Ovary (tissue), 9 donors: Measurements from ENCODE around the gene DCX. TPM values are rescaled to one million over a fixed set of nuclear protein-coding genes. Genes with fewer than 3 reads are reported as not detected.
A peak's percentile ranks its signal among the peaks of the same experiment; 100 is the strongest.

Experiments used
- DNase-seq, 5 donors: peaks; one replicate each; pipeline ENCODE4 v3.0.0-alpha.2; 2019 to 2020
- H3K27ac ChIP-seq, 2 donors: fragments of 200-600 bp; one replicate each; pipeline versions ENCODE4 v1.5.1 to v1.8.0; 2019 to 2022
- H3K27me3 ChIP-seq: fragments of 200-600 bp; one replicate; pipeline ENCODE4 v1.8.0; 2022
- H3K36me3 ChIP-seq: fragments of 200-600 bp; sonication (generic); one replicate; pipeline ENCODE4 v1.5.1; 2019
- H3K4me1 ChIP-seq: one replicate; pipeline ENCODE4 v1.8.1; 2013; ENCODE audit warnings: mild to moderate bottlenecking, moderate library complexity; ENCODE audit not compliant: insufficient read depth
- H3K4me3 ChIP-seq: fragments of 200-600 bp; sonication (generic); one replicate; pipeline ENCODE4 v1.5.1; 2017
- H3K9me3 ChIP-seq, 2 donors: fragments of 200-600 bp in 1 of 2; sonication (generic) in 1 of 2; one replicate each; pipeline versions ENCODE4 v1.5.1 to v1.8.1; 2013 to 2019; ENCODE audit warnings: mild to moderate bottlenecking in 1 of 2, moderate library complexity in 1 of 2
- EP300 ChIP-seq: sonication (generic); formaldehyde crosslinking; IDR thresholded peaks from one replicate; pipeline ENCODE4 v1.6.1; 2017; ENCODE audit warnings: antibody characterized with exemption
- POLR2A ChIP-seq: fragments of 450-650 bp; IDR thresholded peaks from one replicate; pipeline ENCODE4 v1.6.1; 2017; ENCODE audit warnings: antibody characterized with exemption, mild to moderate bottlenecking, moderate library complexity
- WGBS, 3 donors: extraction: QIAGEN DNeasy Blood & Tissue Kit in 1 of 3; methylation state at CpG; one replicate each; pipeline versions ENCODE4 v1.1.5 to v1.1.7; 2013 to 2017; 5-methylcytosine and 5-hydroxymethylcytosine counted together
- intact Hi-C, 4 donors: fragments of 100-400 bp; cut with DNase I; formaldehyde crosslinking; loops; one replicate each; pipeline versions ENCODE4 v1.11.0 to v1.15.1; 2022 to 2023
- polyA plus RNA-seq, 2 donors: library from polyadenylated mRNA; stranded (reverse); fragments of 200-250 nt in 1 of 2; fragments of 350-450 nt in 1 of 2; fragmentation: Illumina TruSeq in 1 of 2; extraction: RNeasy Lipid Tissue Mini Kit (QIAGEN cat#74804) in 1 of 2; gene quantifications; one replicate each; pipeline ENCODE4 v1.2.3, GENCODE V29; 2013 to 2014
- total RNA-seq, 7 donors: library from RNA; depleted of rRNA in 2 of 7; stranded (reverse); fragments of >200 nt in 2 of 7; fragmentation: NEBNext Ultra II Directional in 3 of 7; extraction: Animal tissue kit (Norgen Biotek cat#: 25700) in 3 of 7; gene quantifications; one replicate each; pipeline versions ENCODE4 v1.1.0 to v1.2.4, GENCODE V29; 2016 to 2023
- TF ChIP-seq, protein P1 (sequence below), 3 donors: fragments of 450-650 bp in 2 of 3; fragments of 200-600 bp in 1 of 3; IDR thresholded peaks; one replicate each; pipeline versions ENCODE4 v1.5.1 to v1.8.0; 2016 to 2022; ENCODE audit warnings: antibody characterized with exemption in 3 of 3, mild to moderate bottlenecking in 1 of 3
- donor health status: DM: no; HTN: no; CAD: no; lungs with moderate emphysema.
- donor health status: DM: no; HTN: no; CAD: no.
- donor health status: Bipolar disorder and iron deficiency.
- donor health status: DM: yes; HTN: yes; CAD: no.
- donor health status: DM: no; HTN: no; CAD: no.
- donor health status: DM: yes; HTN: yes; CAD: no.

Gene DCX
- total and polyA plus RNA-seq, 9 donors: 0.02 to 0.22 (median 0.09) TPM; not detected in 3

DNA sequence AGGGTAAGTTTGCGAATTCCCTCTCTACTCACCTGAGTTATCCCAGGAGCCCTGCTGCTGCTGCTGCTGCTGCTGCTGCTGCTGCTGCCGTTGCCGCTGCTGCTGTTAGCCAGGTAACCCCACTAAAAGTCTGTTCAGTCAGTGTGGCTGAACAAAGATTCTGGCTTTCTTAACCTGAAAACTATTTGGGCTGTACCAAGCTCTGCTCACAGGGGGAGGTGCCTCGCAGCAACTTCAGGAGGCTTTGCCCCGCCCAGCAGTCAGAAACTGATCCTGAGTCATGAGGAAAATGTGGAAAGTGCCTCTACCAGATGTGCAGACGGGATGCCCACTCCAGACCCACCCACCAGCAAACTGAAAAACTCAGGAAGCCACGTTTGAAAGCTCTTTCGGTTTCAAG is 141.7 kb downstream of the DCX start, which contains the start of gene CAPN6:
TSS of gene CAPN6 (minus strand) at position 145 of the 400 bp plus-strand sequence. CDS start 6,547 bp downstream, outside the sequence.
- peak within 1 kb of the TSS; percentile 5 for H3K4me3 ChIP-seq
- intact Hi-C loops: no loop called here
- DNase-seq: peak; percentile 19 to 41 (median 28)
- H3K9me3 ChIP-seq: no peaks in the 10 kb centered on the region
- TF ChIP-seq EP300 (no peak), POLR2A (no peak)
- TF ChIP-seq, protein P1, sequence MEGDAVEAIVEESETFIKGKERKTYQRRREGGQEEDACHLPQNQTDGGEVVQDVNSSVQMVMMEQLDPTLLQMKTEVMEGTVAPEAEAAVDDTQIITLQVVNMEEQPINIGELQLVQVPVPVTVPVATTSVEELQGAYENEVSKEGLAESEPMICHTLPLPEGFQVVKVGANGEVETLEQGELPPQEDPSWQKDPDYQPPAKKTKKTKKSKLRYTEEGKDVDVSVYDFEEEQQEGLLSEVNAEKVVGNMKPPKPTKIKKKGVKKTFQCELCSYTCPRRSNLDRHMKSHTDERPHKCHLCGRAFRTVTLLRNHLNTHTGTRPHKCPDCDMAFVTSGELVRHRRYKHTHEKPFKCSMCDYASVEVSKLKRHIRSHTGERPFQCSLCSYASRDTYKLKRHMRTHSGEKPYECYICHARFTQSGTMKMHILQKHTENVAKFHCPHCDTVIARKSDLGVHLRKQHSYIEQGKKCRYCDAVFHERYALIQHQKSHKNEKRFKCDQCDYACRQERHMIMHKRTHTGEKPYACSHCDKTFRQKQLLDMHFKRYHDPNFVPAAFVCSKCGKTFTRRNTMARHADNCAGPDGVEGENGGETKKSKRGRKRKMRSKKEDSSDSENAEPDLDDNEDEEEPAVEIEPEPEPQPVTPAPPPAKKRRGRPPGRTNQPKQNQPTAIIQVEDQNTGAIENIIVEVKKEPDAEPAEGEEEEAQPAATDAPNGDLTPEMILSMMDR (IDR thresholded peaks at IDR 0.05): no peak
- no peak within 1 kb of the TSS for H3K27ac ChIP-seq
- 16 to 24% (median 21%) methylated on average over 8 of the region's 8 CpGs for WGBS, 3 donors
- H3K4me1 ChIP-seq: no peaks in the 10 kb centered on the region
- H3K36me3 ChIP-seq: no peaks in the 10 kb centered on the region
- no peaks in the 10 kb centered on the region for H3K27me3 ChIP-seq

DNA sequence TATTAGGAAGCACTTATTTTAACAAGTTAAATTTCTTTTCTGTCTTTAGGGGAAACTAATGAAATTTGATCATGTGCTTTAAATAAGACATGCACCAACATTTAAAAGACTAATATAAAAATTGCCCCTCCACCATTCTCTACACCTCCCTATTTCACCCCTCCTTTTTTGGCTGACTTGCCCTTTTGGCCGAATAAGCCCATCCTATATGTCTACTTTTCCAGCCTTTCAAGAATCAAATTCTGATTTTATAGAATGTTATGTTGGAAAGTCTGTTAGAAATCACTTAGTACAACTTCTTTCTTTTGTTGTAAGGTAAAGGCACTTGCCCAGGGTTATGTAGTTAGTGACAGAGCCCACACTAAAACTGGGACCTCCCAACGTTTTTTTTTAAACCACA is 143.5 kb downstream of the DCX start:
- Histone ChIP-seq H3K27ac (no peak overlapping the region), H3K27me3 (no peaks in the 10 kb centered on the region), H3K36me3 (no peaks in the 10 kb centered on the region), H3K4me1 (no peaks in the 10 kb centered on the region), H3K4me3 (no peak overlapping the region), H3K9me3 (no peaks in the 10 kb centered on the region)
- no peak for TF ChIP-seq POLR2A
- TF ChIP-seq, protein P1 (IDR thresholded peaks at IDR 0.05): no peak
- TF ChIP-seq EP300: no peak
- no peak for DNase-seq
- WGBS, 3 donors: 21 to 29% (median 29%) methylated on average over 2 of the region's 2 CpGs
- intact Hi-C loops: loop anchor here in 1 of 4 donors (5.0 kb wide), 1 partner anchor 339 kb away; no protein-coding TSS in a partner anchor

- DNase-seq: no peak
- WGBS, 3 donors: 55 to 64% (median 56%) methylated on average over 2 of the region's 2 CpGs
- intact Hi-C loops: loop anchor here in 1 of 4 donors (5.0 kb wide), 1 partner anchor 342 kb away; no protein-coding TSS in a partner anchor
These were observed 146.5 kb downstream of the DCX start for GRCh38 chrX:111265486-111265885.

GRCh38 chrX:111264385-111264784 is 147.6 kb downstream of the DCX start:
- no peak overlapping the region for H3K4me3 ChIP-seq
- H3K9me3 ChIP-seq: no peaks in the 10 kb centered on the region
- no peak for DNase-seq
- H3K36me3 ChIP-seq: no peaks in the 10 kb centered on the region
- intact Hi-C loops: no loop called here
- no peak for TF ChIP-seq EP300
- TF ChIP-seq, protein P1 (IDR thresholded peaks at IDR 0.05): no peak
- TF ChIP-seq POLR2A: no peak
- no peaks in the 10 kb centered on the region for H3K4me1 ChIP-seq
- H3K27me3 ChIP-seq: no peaks in the 10 kb centered on the region
- H3K27ac ChIP-seq: no peak overlapping the region
- WGBS, 3 donors: 61 to 72% (median 69%) methylated on average over 2 of the region's 2 CpGs

More at GRCh38 chrX:111265486-111265885, 146.5 kb downstream of the DCX start:
- Histone ChIP-seq H3K36me3 (no peaks in the 10 kb centered on the region), H3K4me1 (no peaks in the 10 kb centered on the region), H3K9me3 (no peaks in the 10 kb centered on the region), H3K4me3 (no peak overlapping the region), H3K27me3 (no peaks in the 10 kb centered on the region), H3K27ac (no peak overlapping the region)
- TF ChIP-seq EP300: no peak
- TF ChIP-seq, protein P1 (IDR thresholded peaks at IDR 0.05): no peak
- no peak for TF ChIP-seq POLR2A
